ENCODE measurements around the gene PDE7B.

The PDE7B gene

DNA sequence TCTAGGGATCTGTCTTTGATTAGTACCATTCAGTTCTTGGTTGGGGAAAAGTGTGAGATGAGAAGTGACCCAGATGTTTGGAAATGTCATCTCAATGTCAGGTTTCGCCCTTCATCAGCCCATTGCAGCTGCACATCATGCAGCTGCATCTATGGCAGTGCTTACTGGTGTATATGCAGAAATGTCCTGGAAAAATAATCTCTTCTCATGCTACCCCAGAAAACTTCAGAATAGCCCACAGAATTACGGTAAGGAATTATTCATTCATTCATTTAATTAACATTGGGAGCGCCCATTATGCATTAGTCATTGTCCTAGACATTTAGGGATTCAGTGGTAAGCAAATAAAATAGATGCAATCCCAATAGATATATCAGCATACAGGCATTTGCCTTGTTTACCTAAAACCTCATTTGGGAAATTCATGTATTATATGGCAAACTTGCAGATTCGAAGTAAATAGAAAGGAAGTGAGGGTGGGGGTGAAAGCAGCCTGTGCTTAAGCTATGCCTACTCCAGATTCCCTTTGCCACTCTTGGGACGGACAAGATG, 89.2 kb downstream of the PDE7B start:
- H3K27ac ChIP-seq, result no peak overlapping the region
- TF ChIP-seq, protein P1, sequence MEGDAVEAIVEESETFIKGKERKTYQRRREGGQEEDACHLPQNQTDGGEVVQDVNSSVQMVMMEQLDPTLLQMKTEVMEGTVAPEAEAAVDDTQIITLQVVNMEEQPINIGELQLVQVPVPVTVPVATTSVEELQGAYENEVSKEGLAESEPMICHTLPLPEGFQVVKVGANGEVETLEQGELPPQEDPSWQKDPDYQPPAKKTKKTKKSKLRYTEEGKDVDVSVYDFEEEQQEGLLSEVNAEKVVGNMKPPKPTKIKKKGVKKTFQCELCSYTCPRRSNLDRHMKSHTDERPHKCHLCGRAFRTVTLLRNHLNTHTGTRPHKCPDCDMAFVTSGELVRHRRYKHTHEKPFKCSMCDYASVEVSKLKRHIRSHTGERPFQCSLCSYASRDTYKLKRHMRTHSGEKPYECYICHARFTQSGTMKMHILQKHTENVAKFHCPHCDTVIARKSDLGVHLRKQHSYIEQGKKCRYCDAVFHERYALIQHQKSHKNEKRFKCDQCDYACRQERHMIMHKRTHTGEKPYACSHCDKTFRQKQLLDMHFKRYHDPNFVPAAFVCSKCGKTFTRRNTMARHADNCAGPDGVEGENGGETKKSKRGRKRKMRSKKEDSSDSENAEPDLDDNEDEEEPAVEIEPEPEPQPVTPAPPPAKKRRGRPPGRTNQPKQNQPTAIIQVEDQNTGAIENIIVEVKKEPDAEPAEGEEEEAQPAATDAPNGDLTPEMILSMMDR (IDR thresholded peaks at IDR 0.05), result no peak
- TF ChIP-seq ZFX (IDR thresholded peaks at IDR 0.05; ENCODE audit: borderline replicate concordance), result no peak

DNA sequence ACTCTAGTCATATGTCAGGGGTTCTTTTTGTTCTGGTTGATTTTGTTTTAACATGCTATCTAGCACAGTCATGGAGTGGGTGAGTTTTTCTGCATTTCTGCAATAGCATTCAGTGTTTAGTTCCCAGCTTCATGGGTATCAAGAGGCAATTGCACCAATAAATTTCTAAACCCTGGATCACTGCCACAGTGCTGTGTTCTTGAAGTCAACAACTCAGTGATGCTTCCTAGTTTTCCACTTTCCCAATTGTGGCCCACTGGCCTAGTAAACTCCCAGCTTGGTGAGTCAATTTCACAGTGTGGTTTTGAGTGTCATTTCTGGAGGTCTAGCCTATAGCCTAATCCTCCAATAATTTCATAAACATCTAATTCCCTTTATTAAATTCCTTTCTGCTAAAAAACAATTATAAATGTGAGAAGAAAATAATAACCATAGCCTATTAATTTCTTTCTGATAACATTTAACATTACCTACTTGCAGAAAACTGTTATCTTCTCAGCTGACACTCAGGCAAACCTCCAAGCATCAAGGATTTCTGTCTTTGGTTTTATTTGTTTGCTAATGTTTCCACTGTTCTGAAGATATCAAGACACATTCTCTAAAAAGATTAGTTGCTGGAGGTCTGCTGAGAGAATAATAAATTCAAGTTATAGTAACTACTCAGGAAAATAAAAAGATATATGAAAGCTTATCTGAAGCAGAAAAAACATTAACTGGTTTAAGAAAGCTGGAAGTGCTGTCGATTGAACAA, 89.9 kb downstream of the PDE7B start:
- TF ChIP-seq ZFX (IDR thresholded peaks at IDR 0.05; ENCODE audit: borderline replicate concordance), result no peak
- TF ChIP-seq, protein P1 (IDR thresholded peaks at IDR 0.05), result no peak
- H3K27ac ChIP-seq, result no peak overlapping the region

DNA sequence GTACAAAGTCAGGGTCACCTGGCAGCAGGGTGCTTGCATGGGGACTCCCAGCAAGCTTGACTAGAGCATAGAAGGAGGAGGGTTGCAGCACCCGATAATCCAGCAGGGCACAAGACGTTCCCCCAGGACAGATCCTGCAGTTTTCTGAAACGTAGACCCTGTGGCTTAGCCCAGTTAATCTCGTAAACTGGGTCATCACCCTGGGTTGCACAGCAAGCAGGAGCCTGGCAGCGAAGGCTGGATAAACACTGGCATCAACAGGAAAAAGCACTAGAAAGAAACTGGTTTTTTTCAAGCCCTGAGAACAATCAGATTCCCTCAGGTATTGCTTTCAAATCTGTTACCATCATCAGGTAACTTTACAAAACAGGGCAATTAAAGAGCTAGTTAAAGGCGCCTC, 92.6 kb downstream of the PDE7B start:
- TF ChIP-seq, protein P1 (IDR thresholded peaks at IDR 0.05), result no peak
- TF ChIP-seq ZFX (IDR thresholded peaks at IDR 0.05; ENCODE audit: borderline replicate concordance), result no peak
- H3K27ac ChIP-seq, result no peak overlapping the region

DNA sequence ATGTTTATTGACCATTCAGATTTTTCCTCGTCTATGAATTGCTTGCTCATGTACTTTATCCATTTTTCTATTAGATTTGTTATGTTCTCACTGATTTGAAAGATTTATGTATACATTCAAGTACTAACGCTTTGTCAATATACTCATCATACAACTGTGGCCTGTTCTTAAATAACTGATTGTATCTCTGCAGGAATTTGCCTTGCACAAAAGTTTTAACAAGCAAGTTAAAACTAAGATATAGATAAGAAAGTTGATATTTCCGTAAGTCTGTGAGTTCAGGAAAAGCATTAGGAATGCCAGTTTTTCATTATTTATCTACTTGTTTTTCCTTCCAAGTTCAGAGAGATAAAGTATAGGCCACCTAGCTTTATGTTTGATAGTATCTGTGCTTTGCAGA, 95.2 kb downstream of the PDE7B start:
- no peak overlapping the region for H3K27ac ChIP-seq
- TF ChIP-seq, protein P1 (IDR thresholded peaks at IDR 0.05), result no peak
- no peak for TF ChIP-seq ZFX (IDR thresholded peaks at IDR 0.05; ENCODE audit: borderline replicate concordance)

DNA sequence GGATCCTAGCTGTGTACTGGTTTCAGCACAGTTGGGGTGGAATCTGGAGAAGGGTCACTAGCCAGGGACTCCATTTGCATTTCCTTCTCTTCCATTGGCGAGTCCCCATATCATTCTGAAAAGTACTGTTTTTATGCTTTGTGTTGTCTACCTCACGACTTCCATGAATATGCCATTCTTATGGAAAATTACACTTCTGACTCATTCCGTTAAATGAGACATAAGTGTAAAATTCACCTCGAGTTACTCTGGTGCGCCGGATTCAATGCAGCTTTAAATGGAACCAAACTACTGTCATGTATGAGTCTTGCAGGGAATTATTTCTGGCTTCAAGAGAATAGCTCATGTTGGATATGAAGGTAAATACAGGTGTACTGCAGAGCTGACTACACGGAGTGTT, 99.2 kb downstream of the PDE7B start:
- TF ChIP-seq, protein P1 (IDR thresholded peaks at IDR 0.05), result no peak
- TF ChIP-seq ZFX (IDR thresholded peaks at IDR 0.05; ENCODE audit: borderline replicate concordance), result no peak
- H3K27ac ChIP-seq, result no peak overlapping the region

DNA sequence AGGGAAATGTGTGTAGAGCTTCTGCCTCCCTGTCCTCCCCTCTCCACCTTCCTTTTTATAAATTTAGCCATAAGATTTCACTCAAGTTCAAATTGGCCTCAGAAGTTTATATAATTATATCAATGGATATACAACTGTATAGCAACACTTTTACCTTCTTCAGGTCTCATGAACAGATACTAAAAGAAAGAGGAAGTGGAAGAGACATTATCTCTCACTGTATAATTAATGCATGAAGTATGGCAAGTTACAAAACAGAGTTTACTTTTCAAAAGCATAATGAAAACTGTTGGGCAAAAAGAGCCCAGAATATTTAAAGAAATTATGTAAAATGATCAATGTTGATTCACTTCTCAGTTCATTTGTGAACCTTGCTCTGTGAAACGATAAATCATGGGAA, 99.7 kb downstream of the PDE7B start:
- H3K27ac ChIP-seq, result no peak overlapping the region
- no peak for TF ChIP-seq ZFX (IDR thresholded peaks at IDR 0.05; ENCODE audit: borderline replicate concordance)
- TF ChIP-seq, protein P1 (IDR thresholded peaks at IDR 0.05), result no peak

DNA sequence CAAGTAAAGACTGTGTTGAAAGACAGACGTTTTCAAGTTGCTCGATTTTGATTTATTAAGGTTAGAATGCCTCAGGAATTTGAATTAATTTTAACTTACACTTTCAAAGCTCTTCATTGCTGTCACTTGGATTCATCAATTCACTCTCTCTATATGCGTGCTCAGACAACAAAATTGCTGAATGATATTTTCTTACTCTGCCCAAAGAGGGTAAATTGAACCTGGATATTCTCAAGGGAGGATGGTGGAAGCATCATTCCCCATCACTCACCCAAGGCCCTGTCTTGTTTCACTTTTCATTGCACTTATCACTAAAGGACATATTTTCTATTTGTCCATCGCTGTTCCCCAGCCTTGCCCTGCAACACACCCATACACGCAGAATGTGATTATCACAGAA, 102.3 kb downstream of the PDE7B start:
- no peak overlapping the region for H3K27ac ChIP-seq
- no peak for TF ChIP-seq ZFX (IDR thresholded peaks at IDR 0.05; ENCODE audit: borderline replicate concordance)
- TF ChIP-seq, protein P1 (IDR thresholded peaks at IDR 0.05), result no peak

All from 22Rv1 (cell line).